ENCODE data around the gene ZC3H10. TPM values are rescaled to one million over a fixed set of nuclear protein-coding genes. Genes with fewer than 3 reads are reported as not detected.

Gene ZC3H10
- total and polyA plus RNA-seq, 2 donors (not counting 3 experiments of a cell fraction or from before 2014, with no cell fraction given), result 2.6 to 10.1 TPM

DNA sequence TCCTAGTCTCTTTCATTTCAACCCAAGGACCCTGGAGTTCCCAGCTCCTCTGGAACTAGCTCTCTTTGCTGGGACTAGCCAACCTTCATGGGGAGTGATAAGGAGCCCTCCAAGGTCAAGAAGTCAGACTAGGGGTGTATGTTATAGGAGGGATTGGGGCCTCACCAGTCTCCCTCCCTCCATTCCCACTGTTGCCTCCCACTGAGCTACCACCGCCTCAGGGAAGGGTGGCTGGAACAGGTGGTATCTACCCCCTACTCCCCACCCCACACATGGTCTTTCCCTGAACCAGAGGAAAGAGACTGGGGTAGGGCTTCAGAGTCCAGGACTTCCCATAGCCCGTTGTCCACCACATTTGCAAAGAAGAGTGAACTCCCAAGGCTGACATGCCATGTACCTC lies 35.7 kb upstream of the ZC3H10 start:
- DNase-seq (ENCODE audit: low read depth, low spot score) (no peak), FAIRE-seq (no peak)
- Histone ChIP-seq H3K4me3 (replicated peaks in 1 of 3; ENCODE audit: insufficient read depth in 1 of 3, low read depth in 1 of 3, low read length in 3 of 3) (no peak overlapping the region), H4K20me1 (replicated peaks; ENCODE audit: control insufficient read depth, extremely low read depth, insufficient read depth, low read length) (no peaks in the 10 kb centered on the region), H3K4me2 (ENCODE audit: insufficient read depth, low read length) (no peak overlapping the region), H3K9me1 (replicated peaks; ENCODE audit: control insufficient read depth, extremely low read depth, insufficient read depth, low read length) (no peaks in the 10 kb centered on the region), H3K9me3 (replicated peaks; ENCODE audit: control insufficient read depth, insufficient read depth, low read length) (no peaks in the 10 kb centered on the region), H3K4me1 (ENCODE audit: control insufficient read depth, extremely low read depth, insufficient read depth, low read length) (peaks cover 10% of the 10 kb centered on the region), H3K9ac (replicated peaks; ENCODE audit: extremely low read depth, insufficient read depth, low read length) (no peak overlapping the region), H3K79me2 (ENCODE audit: control insufficient read depth, insufficient read depth, low read length) (no peaks in the 10 kb centered on the region), H3K27ac (ENCODE audit: insufficient read depth, low read depth, low read length) (no peak overlapping the region), H3K36me3 (ENCODE audit: control insufficient read depth in 2 of 2, extremely low read depth in 1 of 2, insufficient read depth in 2 of 2, low read length in 2 of 2) (no peaks in the 10 kb centered on the region), H3K27me3 (ENCODE audit: control insufficient read depth in 2 of 2, insufficient read depth in 2 of 2, low read length in 2 of 2) (peaks cover 2 to 4% of the 10 kb centered on the region in 2 experiments), H2AFZ (ENCODE audit: low read depth, low read length) (no peak overlapping the region)
- ChIA-PET POLR2A (no interaction called here), CTCF (interaction anchor here (1.2 to 5.0 kb wide), 3 partner anchors 21 to 286 kb away, joined by 3 to 59 read pairs (median 3); partner anchors contain the start of gene PA2G4)
- TF ChIP-seq JUN (IDR thresholded peaks at IDR 0.05; ENCODE audit: borderline replicate concordance, insufficient read depth, insufficient read length, low read depth) (no peak), EZH2 (IDR thresholded peaks at IDR 0.05; ENCODE audit: borderline replicate concordance, low read depth, low read length, severe bottlenecking) (no peak), POLR2A (IDR thresholded peaks at IDR 0.05; ENCODE audit: low read depth, low read length) (no peak), POLR2AphosphoS5 (IDR thresholded peaks at IDR 0.05; ENCODE audit: insufficient read depth, low read depth, low read length) (no peak), GATA2 (IDR thresholded peaks at IDR 0.05; ENCODE audit: insufficient read depth, insufficient read length, low read depth, low read length) (no peak), MYC (IDR thresholded peaks at IDR 0.05; ENCODE audit: low read depth, low read length) (no peak), FOS (IDR thresholded peaks at IDR 0.05; ENCODE audit: borderline replicate concordance, insufficient read depth, low read length) (no peak)
- TF ChIP-seq, protein P1, sequence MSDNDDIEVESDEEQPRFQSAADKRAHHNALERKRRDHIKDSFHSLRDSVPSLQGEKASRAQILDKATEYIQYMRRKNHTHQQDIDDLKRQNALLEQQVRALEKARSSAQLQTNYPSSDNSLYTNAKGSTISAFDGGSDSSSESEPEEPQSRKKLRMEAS (IDR thresholded peaks at IDR 0.05; ENCODE audit: insufficient read depth, insufficient read length), result no peak
- TF ChIP-seq, protein P2, sequence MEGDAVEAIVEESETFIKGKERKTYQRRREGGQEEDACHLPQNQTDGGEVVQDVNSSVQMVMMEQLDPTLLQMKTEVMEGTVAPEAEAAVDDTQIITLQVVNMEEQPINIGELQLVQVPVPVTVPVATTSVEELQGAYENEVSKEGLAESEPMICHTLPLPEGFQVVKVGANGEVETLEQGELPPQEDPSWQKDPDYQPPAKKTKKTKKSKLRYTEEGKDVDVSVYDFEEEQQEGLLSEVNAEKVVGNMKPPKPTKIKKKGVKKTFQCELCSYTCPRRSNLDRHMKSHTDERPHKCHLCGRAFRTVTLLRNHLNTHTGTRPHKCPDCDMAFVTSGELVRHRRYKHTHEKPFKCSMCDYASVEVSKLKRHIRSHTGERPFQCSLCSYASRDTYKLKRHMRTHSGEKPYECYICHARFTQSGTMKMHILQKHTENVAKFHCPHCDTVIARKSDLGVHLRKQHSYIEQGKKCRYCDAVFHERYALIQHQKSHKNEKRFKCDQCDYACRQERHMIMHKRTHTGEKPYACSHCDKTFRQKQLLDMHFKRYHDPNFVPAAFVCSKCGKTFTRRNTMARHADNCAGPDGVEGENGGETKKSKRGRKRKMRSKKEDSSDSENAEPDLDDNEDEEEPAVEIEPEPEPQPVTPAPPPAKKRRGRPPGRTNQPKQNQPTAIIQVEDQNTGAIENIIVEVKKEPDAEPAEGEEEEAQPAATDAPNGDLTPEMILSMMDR (IDR thresholded peaks at IDR 0.05; ENCODE audit: extremely low read depth in 1 of 2, insufficient read depth in 1 of 2, low read depth in 1 of 2, low read length in 2 of 2), result no peak
- intact Hi-C loops (cut with micrococcal nuclease) (no loop called here), dilution Hi-C loops (cut with MboI; ENCODE audit: extremely low pct_ligation_motif_present, low sequenced_read_pairs) (no loop called here)
- no TSS peak for BruUV-seq (replicated peaks)

Data from endothelial cell of umbilical vein (primary cell).